ENCODE measurements around the gene RHD. TPM values are rescaled to one million over a fixed set of nuclear protein-coding genes. Genes with fewer than 3 reads are reported as not detected.
"Not testable (repeated sequence)": the region's sequence is repeated elsewhere in the genome, so short reads cannot be mapped to it uniquely, and the experiment has no call there.

Gene RHD
- total RNA-seq, 1 donor: under 0.01 TPM

- DNase-seq (ENCODE audit: low read depth in 2 of 3, low spot score in 2 of 3): no peak
Measured at GRCh38 chr1:25341746-25342145, 69.4 kb downstream of the RHD start.

- no peak for DNase-seq (ENCODE audit: low read depth in 2 of 3, low spot score in 2 of 3)
Measured at GRCh38 chr1:25342846-25343245, 70.5 kb downstream of the RHD start.

GRCh38 chr1:25343872-25344271, 71.6 kb downstream of the RHD start:
- DNase-seq (ENCODE audit: low read depth in 2 of 3, low spot score in 2 of 3): no peak

GRCh38 chr1:25347556-25347955, 75.2 kb downstream of the RHD start:
- no peak for DNase-seq (ENCODE audit: low read depth in 2 of 3, low spot score in 2 of 3)

GRCh38 chr1:25349606-25350005, 77.3 kb downstream of the RHD start:
- DNase-seq (ENCODE audit: low read depth in 2 of 3, low spot score in 2 of 3): no peak

- DNase-seq (ENCODE audit: low read depth in 2 of 3, low spot score in 2 of 3): no peak
Measured at GRCh38 chr1:25355841-25356395, 83.6 kb downstream of the RHD start.

GRCh38 chr1:25356441-25356840, 84.1 kb downstream of the RHD start:
- DNase-seq (ENCODE audit: low read depth in 2 of 3, low spot score in 2 of 3): no peak

- DNase-seq (ENCODE audit: low read depth in 2 of 3, low spot score in 2 of 3): no peak
Measured at GRCh38 chr1:25356848-25357247, 84.5 kb downstream of the RHD start.

- DNase-seq (ENCODE audit: low read depth in 2 of 3, low spot score in 2 of 3): no peak
Measured at GRCh38 chr1:25360596-25361581, 88.6 kb downstream of the RHD start.

- no peak for DNase-seq (ENCODE audit: low read depth in 2 of 3, low spot score in 2 of 3)
Measured at GRCh38 chr1:25361901-25362300, 89.6 kb downstream of the RHD start.

GRCh38 chr1:25362634-25363559, 90.6 kb downstream of the RHD start:
- DNase-seq (ENCODE audit: low read depth in 2 of 3, low spot score in 2 of 3): not testable (repeated sequence)

- no peak for DNase-seq (ENCODE audit: low read depth in 2 of 3, low spot score in 2 of 3)
Measured at GRCh38 chr1:25369241-25369640, 96.9 kb downstream of the RHD start.

- peak in 1 of 3 donors; percentile 35 for DNase-seq (ENCODE audit: low read depth in 2 of 3, low spot score in 2 of 3)
Measured at GRCh38 chr1:25369691-25370271, 97.5 kb downstream of the RHD start.

- not testable (repeated sequence) for DNase-seq (ENCODE audit: low read depth in 2 of 3, low spot score in 2 of 3)
Measured at GRCh38 chr1:25371757-25372156, 99.4 kb downstream of the RHD start.

GRCh38 chr1:25378367-25378766, 106.1 kb downstream of the RHD start:
- DNase-seq (ENCODE audit: low read depth in 2 of 3, low spot score in 2 of 3): not testable (repeated sequence)

Other genes starting within 250 kb of the RHD start
- 12.4 TPM for gene SYF2, start 40.0 kb upstream of the RHD start, total RNA-seq
- gene RSRP1, start 25.1 kb upstream of the RHD start, total RNA-seq: 328 TPM
- gene TMEM50A, start 65.8 kb downstream of the RHD start, total RNA-seq: 38.0 TPM
- 2.4 TPM for gene RHCE, start 148.3 kb downstream of the RHD start, total RNA-seq
- 10.8 TPM for gene MACO1, start 158.4 kb downstream of the RHD start, total RNA-seq